ENCODE measurements around the gene MDGA2. TPM values are rescaled to one million over a fixed set of nuclear protein-coding genes. Genes with fewer than 3 reads are reported as not detected.

MDGA2 gene
- total and polyA plus RNA-seq, 7 donors = 0.01 TPM; not detected in 6

DNA sequence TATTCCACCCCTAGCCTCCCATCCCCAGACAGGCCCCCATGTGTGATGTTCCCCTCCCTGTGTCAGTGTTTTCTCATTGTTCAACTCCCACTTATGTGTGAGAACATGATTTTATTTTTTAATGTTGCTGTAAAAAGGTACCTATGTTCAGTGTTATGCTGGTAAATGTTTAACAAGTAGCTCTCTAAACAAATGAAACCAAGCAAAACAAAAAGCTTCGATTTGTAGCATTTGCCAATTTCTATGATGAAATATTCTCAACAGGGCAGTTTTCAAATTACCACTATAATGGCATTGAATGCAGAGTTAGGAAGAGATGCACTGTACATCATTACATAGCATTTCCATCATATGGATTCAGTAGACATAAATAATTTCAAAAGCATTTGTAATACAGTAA is 410.6 kb downstream of the MDGA2 start:
- H3K36me3 ChIP-seq (ENCODE audit: insufficient read depth in 1 of 2, low read depth in 1 of 2) = no peaks in the 10 kb centered on the region
- ATAC-seq (no peak), DNase-seq (no peak)
- no peaks in the 10 kb centered on the region for H3K4me1 ChIP-seq
- no peaks in the 10 kb centered on the region for H3K9me3 ChIP-seq
- WGBS, 3 donors = 80 to 88% (median 87%) methylated on average over 1 of the region's 1 CpG
- intact Hi-C loops (cut with DNase I) = no loop called here
- H3K27me3 ChIP-seq (ENCODE audit: insufficient read depth in 3 of 3, low read length in 2 of 3) = no peaks in the 10 kb centered on the region
- TF ChIP-seq, protein P1, sequence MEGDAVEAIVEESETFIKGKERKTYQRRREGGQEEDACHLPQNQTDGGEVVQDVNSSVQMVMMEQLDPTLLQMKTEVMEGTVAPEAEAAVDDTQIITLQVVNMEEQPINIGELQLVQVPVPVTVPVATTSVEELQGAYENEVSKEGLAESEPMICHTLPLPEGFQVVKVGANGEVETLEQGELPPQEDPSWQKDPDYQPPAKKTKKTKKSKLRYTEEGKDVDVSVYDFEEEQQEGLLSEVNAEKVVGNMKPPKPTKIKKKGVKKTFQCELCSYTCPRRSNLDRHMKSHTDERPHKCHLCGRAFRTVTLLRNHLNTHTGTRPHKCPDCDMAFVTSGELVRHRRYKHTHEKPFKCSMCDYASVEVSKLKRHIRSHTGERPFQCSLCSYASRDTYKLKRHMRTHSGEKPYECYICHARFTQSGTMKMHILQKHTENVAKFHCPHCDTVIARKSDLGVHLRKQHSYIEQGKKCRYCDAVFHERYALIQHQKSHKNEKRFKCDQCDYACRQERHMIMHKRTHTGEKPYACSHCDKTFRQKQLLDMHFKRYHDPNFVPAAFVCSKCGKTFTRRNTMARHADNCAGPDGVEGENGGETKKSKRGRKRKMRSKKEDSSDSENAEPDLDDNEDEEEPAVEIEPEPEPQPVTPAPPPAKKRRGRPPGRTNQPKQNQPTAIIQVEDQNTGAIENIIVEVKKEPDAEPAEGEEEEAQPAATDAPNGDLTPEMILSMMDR (IDR thresholded peaks at IDR 0.05) = no peak
- no peak overlapping the region for H3K27ac ChIP-seq
- H3K4me3 ChIP-seq = no peak overlapping the region

DNA sequence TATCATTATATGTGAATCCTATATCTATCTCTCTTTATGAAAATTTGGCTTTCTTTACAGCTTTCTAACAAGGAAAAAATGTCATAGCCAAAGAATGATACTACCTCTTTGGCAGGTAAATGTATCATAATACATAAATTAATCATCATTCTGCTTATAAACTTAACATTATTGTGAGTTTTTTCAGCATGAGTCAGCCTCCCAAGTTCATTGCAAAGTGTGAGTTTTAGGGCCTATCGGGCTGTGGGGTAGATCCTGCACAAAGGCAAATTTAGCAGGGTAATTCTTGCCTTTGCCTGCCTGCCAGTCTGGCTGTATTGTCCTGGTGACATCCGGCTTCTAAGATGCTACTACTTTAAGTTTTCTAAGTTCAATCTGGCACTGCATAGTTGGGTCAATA is 412.6 kb downstream of the MDGA2 start:
- ATAC-seq = no peak
- no peak for DNase-seq
- Histone ChIP-seq H3K4me1 (no peaks in the 10 kb centered on the region), H3K9me3 (no peaks in the 10 kb centered on the region), H3K4me3 (no peak overlapping the region), H3K27me3 (ENCODE audit: insufficient read depth in 3 of 3, low read length in 2 of 3) (no peaks in the 10 kb centered on the region), H3K27ac (no peak overlapping the region), H3K36me3 (ENCODE audit: insufficient read depth in 1 of 2, low read depth in 1 of 2) (no peaks in the 10 kb centered on the region)
- WGBS, 3 donors = 85 to 91% (median 86%) methylated on average over 2 of the region's 2 CpGs
- TF ChIP-seq, protein P1 (IDR thresholded peaks at IDR 0.05) = no peak
- intact Hi-C loops (cut with DNase I) = no loop called here

DNA sequence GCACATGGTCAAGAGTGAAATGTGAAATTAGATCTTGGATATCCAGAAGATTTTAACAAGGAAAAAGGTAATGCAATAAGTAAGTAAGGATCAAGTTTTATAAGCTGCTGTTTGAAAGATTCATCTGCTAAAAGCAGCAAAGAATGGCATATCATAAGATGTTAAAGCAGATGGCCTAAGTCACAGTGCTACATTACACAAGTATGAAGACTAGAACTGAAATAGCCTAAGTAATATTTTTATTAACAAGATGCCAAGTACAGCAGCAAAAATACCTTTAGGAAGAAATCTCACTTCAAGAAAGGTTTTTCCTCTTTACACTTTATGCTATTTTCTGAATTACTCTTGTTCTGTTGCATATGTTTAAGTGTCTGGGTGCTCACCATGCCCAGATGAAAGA is 414.1 kb downstream of the MDGA2 start:
- ATAC-seq = no peak
- intact Hi-C loops (cut with DNase I) = no loop called here
- H3K27me3 ChIP-seq (ENCODE audit: insufficient read depth in 3 of 3, low read length in 2 of 3) = peaks cover 0 to under 1% (median 0%) of the 10 kb centered on the region in 3 donors

DNA sequence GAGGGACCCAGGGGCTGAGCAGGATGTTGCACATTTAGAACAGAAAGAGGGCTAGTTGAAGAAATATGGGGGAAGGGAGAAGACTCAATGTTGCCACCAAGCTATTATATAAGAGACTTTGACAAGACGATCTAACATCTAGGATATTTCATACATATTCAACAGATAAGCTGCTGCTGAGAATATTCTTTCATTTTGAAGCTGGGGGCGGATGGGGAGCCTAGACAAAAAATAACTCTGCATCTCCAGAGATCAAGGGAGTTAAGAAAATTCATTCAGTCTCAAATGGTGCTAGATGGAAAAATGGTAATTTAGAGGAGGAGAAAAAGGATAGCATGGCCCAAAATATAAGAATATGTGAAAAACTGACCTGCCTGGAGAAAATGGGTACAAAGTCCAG is 415.6 kb downstream of the MDGA2 start:
- WGBS, 3 donors = 72 to 79% (median 76%) methylated on average over 2 of the region's 2 CpGs
- H3K27me3 ChIP-seq (ENCODE audit: insufficient read depth in 3 of 3, low read length in 2 of 3) = peaks cover 0 to 2% (median 0%) of the 10 kb centered on the region in 3 donors
- no peak overlapping the region for H3K4me3 ChIP-seq
- DNase-seq (no peak), ATAC-seq (no peak)
- no peaks in the 10 kb centered on the region for H3K9me3 ChIP-seq
- H3K36me3 ChIP-seq (ENCODE audit: insufficient read depth in 1 of 2, low read depth in 1 of 2) = no peaks in the 10 kb centered on the region
- intact Hi-C loops (cut with DNase I) = no loop called here
- TF ChIP-seq, protein P1 (IDR thresholded peaks at IDR 0.05) = no peak
- H3K27ac ChIP-seq = no peak overlapping the region
- H3K4me1 ChIP-seq = no peaks in the 10 kb centered on the region

More for the DNA sequence above, 414.1 kb downstream of the MDGA2 start:
- no peak overlapping the region for H3K27ac ChIP-seq
- H3K4me1 ChIP-seq = no peaks in the 10 kb centered on the region
- no peaks in the 10 kb centered on the region for H3K36me3 ChIP-seq (ENCODE audit: insufficient read depth in 1 of 2, low read depth in 1 of 2)
- TF ChIP-seq, protein P1 (IDR thresholded peaks at IDR 0.05) = no peak
- no peaks in the 10 kb centered on the region for H3K9me3 ChIP-seq
- no peak overlapping the region for H3K4me3 ChIP-seq
- DNase-seq = no peak

DNA sequence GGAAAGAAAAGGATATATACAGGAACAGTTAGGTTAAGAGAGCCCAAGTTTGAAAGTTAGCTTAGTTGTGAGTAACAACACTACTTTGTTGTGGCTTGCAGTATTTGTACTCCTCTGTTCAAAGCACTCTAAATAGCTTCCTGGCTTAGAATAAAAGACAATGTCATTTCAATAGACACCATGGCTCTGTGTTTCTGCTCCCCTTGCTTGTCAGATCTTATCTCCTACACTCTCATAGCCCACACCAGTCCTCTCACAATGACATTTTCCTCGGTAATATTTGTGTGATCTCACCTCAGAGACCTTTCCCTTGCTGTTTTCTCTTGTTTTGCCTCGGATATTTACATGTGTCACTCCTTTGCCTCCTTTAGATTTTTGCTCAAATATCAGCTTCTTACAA is 418.4 kb downstream of the MDGA2 start:
- intact Hi-C loops (cut with DNase I) = no loop called here
- TF ChIP-seq, protein P1 (IDR thresholded peaks at IDR 0.05) = no peak
- Histone ChIP-seq H3K27ac (no peak overlapping the region), H3K9me3 (no peaks in the 10 kb centered on the region), H3K27me3 (ENCODE audit: insufficient read depth in 3 of 3, low read length in 2 of 3) (peaks cover 0 to 2% (median 0%) of the 10 kb centered on the region in 3 donors), H3K36me3 (ENCODE audit: insufficient read depth in 1 of 2, low read depth in 1 of 2) (no peaks in the 10 kb centered on the region), H3K4me1 (no peaks in the 10 kb centered on the region), H3K4me3 (no peak overlapping the region)
- ATAC-seq = no peak
- WGBS, 3 donors = 64 to 68% (median 64%) methylated on average over 2 of the region's 2 CpGs
- DNase-seq = no peak
